HG03457 (cell line): Measurements from ENCODE around the gene VAV3.
"Not testable (repeated sequence)": the region's sequence is repeated elsewhere in the genome, so short reads cannot be mapped to it uniquely, and the experiment has no call there.

Experiments
- ATAC-seq: cut with Tn5 transposase; IDR thresholded peaks from one replicate; pipeline ENCODE4 v1.9.1; 2021; ENCODE audit warnings: moderate number of reproducible peaks; ENCODE audit not compliant: unreplicated experiment

The VAV3 gene, protein sequence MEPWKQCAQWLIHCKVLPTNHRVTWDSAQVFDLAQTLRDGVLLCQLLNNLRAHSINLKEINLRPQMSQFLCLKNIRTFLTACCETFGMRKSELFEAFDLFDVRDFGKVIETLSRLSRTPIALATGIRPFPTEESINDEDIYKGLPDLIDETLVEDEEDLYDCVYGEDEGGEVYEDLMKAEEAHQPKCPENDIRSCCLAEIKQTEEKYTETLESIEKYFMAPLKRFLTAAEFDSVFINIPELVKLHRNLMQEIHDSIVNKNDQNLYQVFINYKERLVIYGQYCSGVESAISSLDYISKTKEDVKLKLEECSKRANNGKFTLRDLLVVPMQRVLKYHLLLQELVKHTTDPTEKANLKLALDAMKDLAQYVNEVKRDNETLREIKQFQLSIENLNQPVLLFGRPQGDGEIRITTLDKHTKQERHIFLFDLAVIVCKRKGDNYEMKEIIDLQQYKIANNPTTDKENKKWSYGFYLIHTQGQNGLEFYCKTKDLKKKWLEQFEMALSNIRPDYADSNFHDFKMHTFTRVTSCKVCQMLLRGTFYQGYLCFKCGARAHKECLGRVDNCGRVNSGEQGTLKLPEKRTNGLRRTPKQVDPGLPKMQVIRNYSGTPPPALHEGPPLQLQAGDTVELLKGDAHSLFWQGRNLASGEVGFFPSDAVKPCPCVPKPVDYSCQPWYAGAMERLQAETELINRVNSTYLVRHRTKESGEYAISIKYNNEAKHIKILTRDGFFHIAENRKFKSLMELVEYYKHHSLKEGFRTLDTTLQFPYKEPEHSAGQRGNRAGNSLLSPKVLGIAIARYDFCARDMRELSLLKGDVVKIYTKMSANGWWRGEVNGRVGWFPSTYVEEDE

DNA sequence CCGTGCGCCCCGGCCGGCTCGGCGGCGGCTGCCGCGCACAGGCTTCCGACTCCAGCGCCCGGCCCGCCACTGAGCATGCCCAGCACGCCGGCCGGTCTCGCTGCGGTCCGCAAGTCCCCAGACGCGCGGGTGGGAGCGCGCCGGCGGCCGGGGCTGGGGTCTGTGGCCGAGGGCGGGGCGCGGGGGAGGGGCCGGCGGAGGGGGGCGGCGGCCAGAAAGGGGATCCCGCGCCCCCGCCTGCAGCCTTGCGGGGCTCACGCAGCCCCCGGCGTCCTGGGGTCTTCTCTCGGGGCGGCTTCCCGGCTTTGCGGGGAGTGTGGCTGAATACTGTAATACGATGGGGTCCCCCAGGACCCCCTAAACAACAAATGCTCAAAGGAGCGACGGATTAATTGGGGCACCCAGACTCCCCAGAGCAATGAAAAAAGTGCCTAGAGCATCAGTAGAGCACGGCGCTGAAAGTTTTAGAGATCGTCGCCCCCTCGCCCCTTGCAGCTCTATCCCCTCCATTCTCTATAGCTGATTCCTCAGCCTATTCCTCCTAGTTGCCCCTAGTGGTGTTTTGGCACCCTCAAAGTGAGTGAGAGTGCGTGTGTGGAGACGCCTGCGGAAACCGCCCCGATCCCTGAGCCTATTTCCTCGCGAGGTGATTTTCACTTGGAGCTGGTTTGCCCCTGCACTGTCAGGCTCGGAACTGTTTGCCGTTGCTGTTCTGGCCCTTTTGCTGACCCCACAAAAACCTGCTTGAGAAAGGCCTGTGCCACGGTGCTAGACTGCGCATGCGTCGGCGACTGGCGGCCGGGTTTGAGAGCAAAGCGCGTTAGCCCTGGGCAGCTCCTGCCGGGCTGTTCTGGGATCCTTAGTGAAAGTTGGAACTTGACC lies at the start of gene VAV3:
Gene VAV3, minus strand, starts transcription at position 71 of the 882 bp plus-strand sequence. CDS start 311 bp downstream, outside the sequence.
- no peak for ATAC-seq

- no peak for ATAC-seq
These were observed 47.6 kb upstream of the VAV3 start for GRCh38 chr1:108012553-108012952.

GRCh38 chr1:108011295-108011694 lies 46.3 kb upstream of the VAV3 start:
- no peak for ATAC-seq

- ATAC-seq: no peak
These were observed 45.6 kb upstream of the VAV3 start for GRCh38 chr1:108010581-108010980.

- ATAC-seq: no peak
These were observed 44.7 kb upstream of the VAV3 start for GRCh38 chr1:108009603-108010195.

GRCh38 chr1:108007531-108007930 lies 42.6 kb upstream of the VAV3 start:
- no peak for ATAC-seq

DNA sequence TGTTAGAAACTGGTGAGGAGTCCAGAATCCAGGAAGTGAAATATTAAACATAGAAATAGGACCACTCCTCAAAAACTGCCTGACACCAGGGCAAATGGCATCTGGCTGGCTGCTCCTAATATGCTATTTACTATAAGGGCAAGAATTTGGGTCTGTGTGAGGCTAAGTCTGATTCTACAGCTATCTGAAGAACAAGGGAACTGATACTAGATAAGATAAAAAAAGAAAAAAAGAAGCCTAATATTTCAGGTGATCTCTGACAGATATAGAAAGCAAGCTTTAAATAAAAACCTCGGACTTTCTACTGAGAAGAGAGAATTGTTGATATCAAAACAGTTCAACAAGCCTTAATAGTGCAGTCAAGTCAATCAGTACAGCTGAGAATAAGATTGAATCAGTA lies 42.1 kb upstream of the VAV3 start:
- ATAC-seq: no peak

DNA sequence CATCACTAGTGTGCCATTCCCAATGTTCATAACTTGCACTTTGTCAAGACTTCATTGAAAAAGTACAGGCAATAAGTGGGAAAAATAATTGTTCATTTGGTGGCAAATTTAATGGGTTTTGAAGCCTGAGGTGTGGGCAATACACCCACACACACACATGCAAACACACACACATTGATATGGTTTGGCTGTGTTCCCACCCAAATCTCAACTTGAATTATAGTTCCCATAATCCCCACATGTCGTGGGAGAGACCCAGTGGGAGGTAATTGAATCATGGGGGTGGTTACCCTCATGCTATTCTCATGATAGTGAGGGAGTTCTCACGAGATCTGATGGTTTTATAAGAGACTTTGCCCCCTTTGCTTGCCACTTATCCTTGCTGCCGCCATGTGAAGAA lies 39.9 kb upstream of the VAV3 start:
- not testable (repeated sequence) for ATAC-seq

- no peak for ATAC-seq
These were observed 35.7 kb upstream of the VAV3 start for GRCh38 chr1:108000620-108001111.

GRCh38 chr1:108000184-108000583 lies 35.2 kb upstream of the VAV3 start:
- ATAC-seq: no peak

GRCh38 chr1:107997866-107998265 lies 32.9 kb upstream of the VAV3 start:
- no peak for ATAC-seq

GRCh38 chr1:107993920-107994319 lies 28.9 kb upstream of the VAV3 start:
- ATAC-seq: no peak

- no peak for ATAC-seq
These were observed 27.4 kb upstream of the VAV3 start for GRCh38 chr1:107992347-107992746.

- ATAC-seq: no peak
These were observed 26.5 kb upstream of the VAV3 start for GRCh38 chr1:107991371-107992066.

GRCh38 chr1:107990606-107991005 lies 25.6 kb upstream of the VAV3 start:
- ATAC-seq: no peak

DNA sequence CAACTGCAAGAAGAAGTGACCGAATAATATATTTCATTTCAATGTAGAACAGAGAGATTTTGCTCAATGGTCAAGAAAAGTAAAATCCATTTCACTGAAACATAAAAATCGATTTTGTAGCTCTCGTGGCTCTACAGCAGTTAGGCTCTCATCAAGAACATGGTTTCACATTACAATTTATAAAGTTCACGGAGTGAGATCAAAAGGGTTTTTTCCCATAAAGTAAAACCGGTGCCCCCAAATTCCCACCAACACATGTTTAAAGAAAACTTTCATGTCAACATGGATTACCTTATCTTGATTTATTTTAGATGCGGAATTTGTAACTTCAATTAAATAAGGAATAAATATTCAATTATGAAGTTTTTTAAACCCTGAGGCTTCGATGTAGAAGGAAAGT lies 16.3 kb upstream of the VAV3 start:
- ATAC-seq: no peak

GRCh38 chr1:107979926-107980325 lies 14.9 kb upstream of the VAV3 start:
- no peak for ATAC-seq

GRCh38 chr1:107979088-107979487 lies 14.1 kb upstream of the VAV3 start:
- ATAC-seq: no peak

- no peak for ATAC-seq
These were observed 11.9 kb upstream of the VAV3 start for GRCh38 chr1:107976836-107977235.

- ATAC-seq: no peak
These were observed 11.5 kb upstream of the VAV3 start for GRCh38 chr1:107976431-107976830.
